ENCODE data around the gene MGAM2.

Gene MGAM2

GRCh38 chr7:142185069-142185468 is 73.6 kb downstream of the MGAM2 start:
- no peak overlapping the region for H3K14ac ChIP-seq (ENCODE audit: low read length)
- no peak overlapping the region for H3K27ac ChIP-seq (replicated peaks; ENCODE audit: low read length)
- H3K27me3 ChIP-seq (ENCODE audit: control insufficient read depth in 3 of 3, insufficient read depth in 3 of 3, low read depth in 1 of 3, low read length in 3 of 3): no peaks in the 10 kb centered on the region
- no peak overlapping the region for H3K23ac ChIP-seq (ENCODE audit: low read depth, low read length, poor library complexity)
- H2BK12ac ChIP-seq (ENCODE audit: low read length): no peak overlapping the region
- H3K9ac ChIP-seq (ENCODE audit: low read depth, low read length, poor library complexity): no peak overlapping the region
- no CpG with 5 or more reads among the region's 3 CpGs for WGBS, 2 donors (ENCODE audit: extremely low coverage in 2 of 2, insufficient read length in 2 of 2, insufficient replicate concordance in 1 of 2)
- no peak overlapping the region for H3K18ac ChIP-seq (ENCODE audit: low read length)
- H2AK5ac ChIP-seq (ENCODE audit: low read depth, low read length): no peak overlapping the region
- H4K8ac ChIP-seq (ENCODE audit: low read depth, low read length): no peak overlapping the region
- DNase-seq (ENCODE audit: low spot score): no peak
- no peak overlapping the region for H3K4ac ChIP-seq (ENCODE audit: low read length)
- H3K4me1 ChIP-seq (ENCODE audit: control insufficient read depth in 2 of 2, insufficient read depth in 1 of 2, low read depth in 1 of 2, low read length in 2 of 2): no peaks in the 10 kb centered on the region
- H2BK5ac ChIP-seq (ENCODE audit: low read length): no peak overlapping the region
- no peak overlapping the region for H4K91ac ChIP-seq (ENCODE audit: low read depth, low read length, poor library complexity)
- no peak overlapping the region for H2AFZ ChIP-seq (ENCODE audit: low read length)
- H2BK15ac ChIP-seq (ENCODE audit: low read length): no peak overlapping the region
- H3K4me3 ChIP-seq (ENCODE audit: low read length in 2 of 2): no peak overlapping the region
- H3K79me1 ChIP-seq (ENCODE audit: low read depth, low read length): no peaks in the 10 kb centered on the region
- no peaks in the 10 kb centered on the region for H3K36me3 ChIP-seq (replicated peaks in 1 of 2; ENCODE audit: control insufficient read depth in 2 of 2, insufficient read depth in 2 of 2, low read length in 2 of 2)
- H2BK120ac ChIP-seq (ENCODE audit: low read depth, low read length): no peak overlapping the region
- no peaks in the 10 kb centered on the region for H3K9me3 ChIP-seq (replicated peaks in 1 of 2; ENCODE audit: control insufficient read depth in 2 of 2, insufficient read depth in 1 of 2, low read depth in 1 of 2, low read length in 2 of 2)
- H3K4me2 ChIP-seq (ENCODE audit: insufficient read depth, low read length, poor library complexity, severe bottlenecking): no peak overlapping the region

DNA sequence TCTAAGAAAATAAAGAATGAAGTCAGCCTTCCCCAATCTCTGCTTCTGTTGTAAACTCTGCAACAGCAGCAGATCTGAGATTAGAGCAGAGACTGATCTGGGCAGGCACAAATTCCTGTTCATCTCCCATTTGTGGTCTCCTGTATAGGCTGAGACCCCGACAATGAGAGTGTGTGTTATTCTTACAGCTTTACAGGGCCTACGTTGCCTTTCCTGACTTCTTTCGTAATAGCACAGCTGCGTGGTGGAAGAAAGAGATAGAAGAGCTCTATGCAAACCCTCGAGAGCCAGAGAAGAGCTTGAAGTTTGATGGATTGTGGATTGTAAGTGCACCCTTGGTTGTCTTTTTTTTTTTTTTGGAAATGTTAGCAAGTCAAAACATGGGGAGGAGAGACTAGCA is 74.3 kb downstream of the MGAM2 start:
- H4K91ac ChIP-seq (ENCODE audit: low read depth, low read length, poor library complexity): no peak overlapping the region
- WGBS, 2 donors (ENCODE audit: extremely low coverage in 2 of 2, insufficient read length in 2 of 2, insufficient replicate concordance in 1 of 2): no CpG with 5 or more reads among the region's 5 CpGs

DNA sequence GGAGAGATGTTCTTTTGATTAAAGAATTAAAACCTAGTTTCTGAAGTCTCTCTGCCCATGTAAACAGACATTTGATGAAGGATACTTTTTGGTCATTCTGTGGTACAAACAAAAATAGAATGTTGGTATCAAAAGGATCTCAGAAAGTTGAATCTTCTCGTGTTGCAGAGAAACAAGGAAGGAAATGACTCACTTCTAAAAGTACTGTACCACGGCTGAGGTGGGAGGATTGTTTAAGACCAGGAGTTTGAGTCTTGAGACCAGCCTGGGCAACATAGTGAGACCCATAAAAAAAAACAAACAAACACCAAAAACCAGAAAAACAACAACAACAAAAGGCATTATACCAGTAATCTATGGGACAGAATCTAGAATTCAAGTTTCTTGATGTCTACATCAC is 76.6 kb downstream of the MGAM2 start:
- Histone ChIP-seq H3K14ac (ENCODE audit: low read length) (no peak overlapping the region), H3K23ac (ENCODE audit: low read depth, low read length, poor library complexity) (no peak overlapping the region), H2BK120ac (ENCODE audit: low read depth, low read length) (no peak overlapping the region), H3K27ac (replicated peaks; ENCODE audit: low read length) (no peak overlapping the region), H3K4me2 (ENCODE audit: insufficient read depth, low read length, poor library complexity, severe bottlenecking) (no peak overlapping the region), H3K4me1 (ENCODE audit: control insufficient read depth in 2 of 2, insufficient read depth in 1 of 2, low read depth in 1 of 2, low read length in 2 of 2) (no peaks in the 10 kb centered on the region), H2AK5ac (ENCODE audit: low read depth, low read length) (no peak overlapping the region), H3K27me3 (ENCODE audit: control insufficient read depth in 3 of 3, insufficient read depth in 3 of 3, low read depth in 1 of 3, low read length in 3 of 3) (no peaks in the 10 kb centered on the region), H3K18ac (ENCODE audit: low read length) (no peak overlapping the region), H3K9me3 (replicated peaks in 1 of 2; ENCODE audit: control insufficient read depth in 2 of 2, insufficient read depth in 1 of 2, low read depth in 1 of 2, low read length in 2 of 2) (no peaks in the 10 kb centered on the region), H2AFZ (ENCODE audit: low read length) (no peak overlapping the region), H2BK15ac (ENCODE audit: low read length) (no peak overlapping the region), H4K8ac (ENCODE audit: low read depth, low read length) (no peak overlapping the region), H3K4ac (ENCODE audit: low read length) (no peak overlapping the region), H3K36me3 (replicated peaks in 1 of 2; ENCODE audit: control insufficient read depth in 2 of 2, insufficient read depth in 2 of 2, low read length in 2 of 2) (no peaks in the 10 kb centered on the region), H3K9ac (ENCODE audit: low read depth, low read length, poor library complexity) (no peak overlapping the region), H3K4me3 (ENCODE audit: low read length in 2 of 2) (no peak overlapping the region), H2BK5ac (ENCODE audit: low read length) (no peak overlapping the region), H2BK12ac (ENCODE audit: low read length) (no peak overlapping the region), H3K79me1 (ENCODE audit: low read depth, low read length) (no peaks in the 10 kb centered on the region), H4K91ac (ENCODE audit: low read depth, low read length, poor library complexity) (no peak overlapping the region)
- DNase-seq (ENCODE audit: low spot score): no peak
- WGBS, 2 donors (ENCODE audit: extremely low coverage in 2 of 2, insufficient read length in 2 of 2, insufficient replicate concordance in 1 of 2): no CpG with 5 or more reads among the region's 2 CpGs

More for the DNA sequence above, 74.3 kb downstream of the MGAM2 start:
- Histone ChIP-seq H3K4me3 (ENCODE audit: low read length in 2 of 2) (no peak overlapping the region), H3K14ac (ENCODE audit: low read length) (no peak overlapping the region), H4K8ac (ENCODE audit: low read depth, low read length) (no peak overlapping the region), H2BK5ac (ENCODE audit: low read length) (no peak overlapping the region), H3K36me3 (replicated peaks in 1 of 2; ENCODE audit: control insufficient read depth in 2 of 2, insufficient read depth in 2 of 2, low read length in 2 of 2) (no peaks in the 10 kb centered on the region), H3K4me2 (ENCODE audit: insufficient read depth, low read length, poor library complexity, severe bottlenecking) (no peak overlapping the region), H2BK12ac (ENCODE audit: low read length) (no peak overlapping the region), H3K4me1 (ENCODE audit: control insufficient read depth in 2 of 2, insufficient read depth in 1 of 2, low read depth in 1 of 2, low read length in 2 of 2) (no peaks in the 10 kb centered on the region), H3K79me1 (ENCODE audit: low read depth, low read length) (no peaks in the 10 kb centered on the region), H3K4ac (ENCODE audit: low read length) (no peak overlapping the region), H3K23ac (ENCODE audit: low read depth, low read length, poor library complexity) (no peak overlapping the region), H3K27me3 (ENCODE audit: control insufficient read depth in 3 of 3, insufficient read depth in 3 of 3, low read depth in 1 of 3, low read length in 3 of 3) (no peaks in the 10 kb centered on the region), H2AFZ (ENCODE audit: low read length) (no peak overlapping the region), H2BK15ac (ENCODE audit: low read length) (no peak overlapping the region), H3K27ac (replicated peaks; ENCODE audit: low read length) (no peak overlapping the region), H2BK120ac (ENCODE audit: low read depth, low read length) (no peak overlapping the region), H2AK5ac (ENCODE audit: low read depth, low read length) (no peak overlapping the region), H3K18ac (ENCODE audit: low read length) (no peak overlapping the region), H3K9me3 (replicated peaks in 1 of 2; ENCODE audit: control insufficient read depth in 2 of 2, insufficient read depth in 1 of 2, low read depth in 1 of 2, low read length in 2 of 2) (no peaks in the 10 kb centered on the region), H3K9ac (ENCODE audit: low read depth, low read length, poor library complexity) (no peak overlapping the region)
- DNase-seq (ENCODE audit: low spot score): no peak

DNA sequence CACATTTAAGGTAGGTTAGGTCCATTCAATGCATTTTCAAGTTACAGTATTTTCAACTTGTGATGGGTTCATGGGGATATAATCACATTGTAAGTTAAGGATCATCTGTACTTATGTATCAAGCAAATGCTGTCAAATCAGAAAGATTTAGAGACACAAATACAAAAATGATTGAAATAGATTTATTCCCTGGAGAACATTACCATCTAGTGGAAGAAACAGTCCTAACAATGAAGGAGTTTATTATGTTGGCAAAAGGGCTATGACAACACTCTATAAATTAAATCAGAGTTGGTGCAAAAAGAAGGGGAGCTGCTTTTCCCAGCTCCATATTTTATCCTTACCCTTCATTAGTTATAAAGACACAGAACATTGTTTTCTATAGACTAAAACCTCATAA is 77.3 kb downstream of the MGAM2 start:
- Histone ChIP-seq H3K14ac (ENCODE audit: low read length) (no peak overlapping the region), H2BK15ac (ENCODE audit: low read length) (no peak overlapping the region), H2AFZ (ENCODE audit: low read length) (no peak overlapping the region), H2BK5ac (ENCODE audit: low read length) (no peak overlapping the region), H3K79me1 (ENCODE audit: low read depth, low read length) (no peaks in the 10 kb centered on the region), H3K9me3 (replicated peaks in 1 of 2; ENCODE audit: control insufficient read depth in 2 of 2, insufficient read depth in 1 of 2, low read depth in 1 of 2, low read length in 2 of 2) (no peaks in the 10 kb centered on the region), H3K4me3 (ENCODE audit: low read length in 2 of 2) (no peak overlapping the region), H3K27ac (replicated peaks; ENCODE audit: low read length) (no peak overlapping the region), H4K91ac (ENCODE audit: low read depth, low read length, poor library complexity) (no peak overlapping the region), H3K27me3 (ENCODE audit: control insufficient read depth in 3 of 3, insufficient read depth in 3 of 3, low read depth in 1 of 3, low read length in 3 of 3) (no peaks in the 10 kb centered on the region), H3K9ac (ENCODE audit: low read depth, low read length, poor library complexity) (no peak overlapping the region), H2BK120ac (ENCODE audit: low read depth, low read length) (no peak overlapping the region), H3K4me2 (ENCODE audit: insufficient read depth, low read length, poor library complexity, severe bottlenecking) (no peak overlapping the region), H4K8ac (ENCODE audit: low read depth, low read length) (no peak overlapping the region), H3K18ac (ENCODE audit: low read length) (no peak overlapping the region), H2BK12ac (ENCODE audit: low read length) (no peak overlapping the region), H3K23ac (ENCODE audit: low read depth, low read length, poor library complexity) (no peak overlapping the region), H3K4me1 (ENCODE audit: control insufficient read depth in 2 of 2, insufficient read depth in 1 of 2, low read depth in 1 of 2, low read length in 2 of 2) (no peaks in the 10 kb centered on the region), H3K4ac (ENCODE audit: low read length) (no peak overlapping the region), H3K36me3 (replicated peaks in 1 of 2; ENCODE audit: control insufficient read depth in 2 of 2, insufficient read depth in 2 of 2, low read length in 2 of 2) (no peaks in the 10 kb centered on the region), H2AK5ac (ENCODE audit: low read depth, low read length) (no peak overlapping the region)
- no peak for DNase-seq (ENCODE audit: low spot score)

Data from neuronal stem cell (in vitro differentiated cells).